ENCODE results near the gene CLK1. TPM values are rescaled to one million over a fixed set of nuclear protein-coding genes. Genes with fewer than 3 reads are reported as not detected.

The CLK1 gene
- total and polyA plus RNA-seq, 9 of the 15 experiments (the other 6 are each of a cell fraction or from before 2014, with no cell fraction given) = 29.3 to 99.2 (median 47.0) TPM

DNA sequence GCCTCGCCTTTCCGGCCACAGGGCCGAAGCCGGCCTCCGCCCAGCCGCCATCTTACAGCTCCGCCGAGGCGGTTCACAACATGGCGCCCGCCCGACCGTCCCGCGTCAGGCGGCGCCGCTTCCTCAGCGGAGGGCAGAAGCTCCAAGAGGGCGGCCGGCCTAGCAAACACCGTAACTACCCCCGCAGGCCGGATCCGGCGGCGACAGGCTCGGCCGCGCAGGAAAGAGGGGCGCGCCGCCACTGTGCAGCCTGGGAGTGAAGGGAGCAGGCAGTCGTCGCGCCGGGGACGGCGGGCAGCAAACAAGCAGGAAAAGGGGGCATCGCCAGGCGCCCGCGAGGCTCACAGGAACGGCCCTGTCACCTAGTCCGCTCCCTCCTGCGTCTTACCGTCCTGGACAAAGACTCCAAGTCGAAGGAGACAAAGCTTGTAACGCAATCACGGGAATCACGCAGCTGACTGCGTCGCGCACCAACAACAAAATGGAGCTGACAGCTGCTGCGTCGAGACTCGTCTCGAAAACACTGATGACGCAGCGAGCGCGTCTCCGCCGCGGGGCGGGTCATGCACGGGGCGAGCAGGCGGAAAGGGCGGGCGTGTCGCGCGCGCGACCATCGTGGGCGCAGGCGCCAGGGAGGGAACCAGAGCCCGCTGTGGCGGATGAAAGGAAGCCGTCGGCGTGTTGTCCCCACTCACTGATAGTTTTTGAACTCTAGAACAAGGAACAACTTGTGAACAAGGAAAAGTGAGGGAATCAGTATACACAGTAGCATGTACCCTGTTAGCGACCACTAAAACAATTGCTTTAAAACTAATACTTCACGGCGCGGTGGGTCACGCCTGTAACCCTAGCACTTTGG lies at the start of gene CLK1 (continued):
- no peak for TF ChIP-seq ZNF217 (CRISPR knock-in tag; IDR thresholded peaks at IDR 0.05)

GRCh38 chr2:200913654-200914053 lies 49.2 kb upstream of the CLK1 start:
- POLR2A ChIA-PET = interaction anchor here (0.8 kb wide), 1 partner anchor 1685 kb away, joined by 4 read pairs; no protein-coding TSS in a partner anchor
- intact Hi-C loops (cut with micrococcal nuclease) = no loop called here
- no TSS peak for BruUV-seq (replicated peaks)
- CTCF ChIA-PET (ENCODE audit: low intra/inter-chr PET ratio) = no interaction called here
- H3K4me1 ChIP-seq (replicated peaks in 1 of 2; ENCODE audit: control insufficient read depth in 2 of 2, insufficient read depth in 2 of 2, low read length in 2 of 2) = no peaks in the 10 kb centered on the region
- FAIRE-seq = no peak
- H3K9me3 ChIP-seq (replicated peaks; ENCODE audit: control insufficient read depth, insufficient read depth, low read depth, low read length) = no peaks in the 10 kb centered on the region
- H3K27me3 ChIP-seq (ENCODE audit: control insufficient read depth in 2 of 2, insufficient read depth in 2 of 2, low read length in 2 of 2) = no peaks in the 10 kb centered on the region
- H3K9me1 ChIP-seq (ENCODE audit: control insufficient read depth, insufficient read depth, low read length) = no peaks in the 10 kb centered on the region
- H2AFZ ChIP-seq (ENCODE audit: low read depth, low read length) = no peak overlapping the region
- no peaks in the 10 kb centered on the region for H3K79me2 ChIP-seq (ENCODE audit: control insufficient read depth, insufficient read depth, low read length)
- DNase-seq (ENCODE audit: extremely low read depth in 1 of 4, low spot score in 3 of 4) = no peak
- peaks cover 71% of the 10 kb centered on the region; the same call in 2 of the 3 replicates for H3K36me3 ChIP-seq (ENCODE audit: control insufficient read depth, insufficient read depth, low read length)
- ATAC-seq = no peak
- no peak overlapping the region for H3K27ac ChIP-seq (ENCODE audit: extremely low read depth, low read depth, low read length)
- H3K4me2 ChIP-seq (ENCODE audit: insufficient read depth, low read length) = no peak overlapping the region
- in situ Hi-C loops (cut with MboI) = loop anchor here (25.0 kb wide), 1 partner anchor 449 kb away; the partner anchor contains the start of gene FLACC1
- H4K20me1 ChIP-seq (replicated peaks; ENCODE audit: control insufficient read depth, insufficient read depth, low read length) = no peaks in the 10 kb centered on the region
- H3K9ac ChIP-seq (ENCODE audit: insufficient read depth in 1 of 2, low read depth in 2 of 2, low read length in 2 of 2) = no peak overlapping the region
- no peak overlapping the region for H3K4me3 ChIP-seq
- TF ChIP-seq ZNF143 (CRISPR knock-in tag; IDR thresholded peaks at IDR 0.05) (no peak), PHB (CRISPR knock-in tag; IDR thresholded peaks at IDR 0.05) (no peak), ZNF589 (CRISPR knock-in tag; IDR thresholded peaks at IDR 0.05; ENCODE audit: low read depth) (no peak), ZBTB8A (IDR thresholded peaks at IDR 0.05; ENCODE audit: partially characterized antibody) (no peak), ZNF655 (CRISPR knock-in tag; IDR thresholded peaks at IDR 0.05) (no peak), RBM14 (IDR thresholded peaks at IDR 0.05; ENCODE audit: borderline replicate concordance, insufficient read depth, low read depth, low read length) (no peak), HMG20A (CRISPR knock-in tag; conservative IDR thresholded peaks at IDR 0.05) (no peak), CBFA2T2 (conservative IDR thresholded peaks at IDR 0.05) (no peak), SMARCA5 (IDR thresholded peaks at IDR 0.05) (no peak), C11orf30 (IDR thresholded peaks at IDR 0.05; ENCODE audit: low read depth) (no peak), BCOR (IDR thresholded peaks at IDR 0.05) (no peak), FOXA3 (CRISPR knock-in tag; conservative IDR thresholded peaks at IDR 0.05 in 1 of 2, IDR thresholded peaks at IDR 0.05 in 1 of 2) (no peak), ZNF274 (IDR thresholded peaks at IDR 0.05; ENCODE audit: borderline replicate concordance, low read depth, low read length) (no peak), NFYB (IDR thresholded peaks at IDR 0.05; ENCODE audit: extremely low read depth, insufficient read length) (no peak), ZFPM2 (CRISPR knock-in tag; IDR thresholded peaks at IDR 0.05) (no peak)
- TF ChIP-seq, protein P1, sequence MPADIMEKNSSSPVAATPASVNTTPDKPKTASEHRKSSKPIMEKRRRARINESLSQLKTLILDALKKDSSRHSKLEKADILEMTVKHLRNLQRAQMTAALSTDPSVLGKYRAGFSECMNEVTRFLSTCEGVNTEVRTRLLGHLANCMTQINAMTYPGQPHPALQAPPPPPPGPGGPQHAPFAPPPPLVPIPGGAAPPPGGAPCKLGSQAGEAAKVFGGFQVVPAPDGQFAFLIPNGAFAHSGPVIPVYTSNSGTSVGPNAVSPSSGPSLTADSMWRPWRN (IDR thresholded peaks at IDR 0.05; ENCODE audit: low read depth) = no peak
- TF ChIP-seq, protein P2, sequence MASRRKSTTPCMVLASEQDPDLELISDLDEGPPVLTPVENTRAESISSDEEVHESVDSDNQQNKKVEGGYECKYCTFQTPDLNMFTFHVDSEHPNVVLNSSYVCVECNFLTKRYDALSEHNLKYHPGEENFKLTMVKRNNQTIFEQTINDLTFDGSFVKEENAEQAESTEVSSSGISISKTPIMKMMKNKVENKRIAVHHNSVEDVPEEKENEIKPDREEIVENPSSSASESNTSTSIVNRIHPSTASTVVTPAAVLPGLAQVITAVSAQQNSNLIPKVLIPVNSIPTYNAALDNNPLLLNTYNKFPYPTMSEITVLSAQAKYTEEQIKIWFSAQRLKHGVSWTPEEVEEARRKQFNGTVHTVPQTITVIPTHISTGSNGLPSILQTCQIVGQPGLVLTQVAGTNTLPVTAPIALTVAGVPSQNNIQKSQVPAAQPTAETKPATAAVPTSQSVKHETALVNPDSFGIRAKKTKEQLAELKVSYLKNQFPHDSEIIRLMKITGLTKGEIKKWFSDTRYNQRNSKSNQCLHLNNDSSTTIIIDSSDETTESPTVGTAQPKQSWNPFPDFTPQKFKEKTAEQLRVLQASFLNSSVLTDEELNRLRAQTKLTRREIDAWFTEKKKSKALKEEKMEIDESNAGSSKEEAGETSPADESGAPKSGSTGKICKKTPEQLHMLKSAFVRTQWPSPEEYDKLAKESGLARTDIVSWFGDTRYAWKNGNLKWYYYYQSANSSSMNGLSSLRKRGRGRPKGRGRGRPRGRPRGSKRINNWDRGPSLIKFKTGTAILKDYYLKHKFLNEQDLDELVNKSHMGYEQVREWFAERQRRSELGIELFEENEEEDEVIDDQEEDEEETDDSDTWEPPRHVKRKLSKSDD (conservative IDR thresholded peaks at IDR 0.05; ENCODE audit: low read length) = no peak

All from K562 (cell line).